Endothelial cell of umbilical vein (primary cell): ENCODE measurements around the gene CNTNAP4. TPM values are rescaled to one million over a fixed set of nuclear protein-coding genes. Genes with fewer than 3 reads are reported as not detected.

Source experiments
- BruUV-seq: library from RNA; stranded (reverse); fragments of 400-500 nt; replicated peaks from 2 replicates; lab custom pipeline; 2021; lab: Mats Ljungman, UMichigan
- CTCF ChIA-PET: fragments of 300-600, 350-600 bp; sonication (Branson Sonifier 250); formaldehyde crosslinking; loops from one replicate; lab custom pipeline; 2021; ENCODE audit warnings: antibody characterized with exemption, inconsistent platforms; lab: Charles Lee
- POLR2A ChIA-PET: fragments of 300-600, 350-600 bp; sonication (Branson Sonifier 250); formaldehyde crosslinking; loops from one replicate; lab custom pipeline; 2021; ENCODE audit warnings: antibody characterized with exemption, inconsistent platforms; lab: Charles Lee
- DNase-seq: peaks from one replicate; pipeline ENCODE4 v3.0.0-alpha.2; 2011; ENCODE audit warnings: low read depth, low spot score
- FAIRE-seq: peaks from 2 replicates; lab custom pipeline; 2011; peaks lifted over from hg19 to GRCh38; lab: Jason Lieb, UNC
- H2AFZ ChIP-seq: 2 replicates; pipeline ENCODE4 v1.6.0; 2012; ENCODE audit warnings: low read depth, low read length, control low read depth, inconsistent platforms
- H3K27ac ChIP-seq: 2 replicates; pipeline ENCODE4 v1.5.1; 2011; ENCODE audit warnings: low read depth, mild to moderate bottlenecking, control low read depth, low read length, moderate library complexity; ENCODE audit not compliant: insufficient read depth
- H3K27me3 ChIP-seq, 2 experiments: 2 replicates each; pipeline versions ENCODE4 v1.6.0 to v1.6.1; 2011; ENCODE audit warnings: low read length in 2 of 2, mixed read lengths in 1 of 2; ENCODE audit not compliant: control insufficient read depth in 2 of 2, insufficient read depth in 2 of 2
- H3K36me3 ChIP-seq, 2 experiments: 2 replicates in 1 of 2; 3 replicates in 1 of 2; pipeline ENCODE4 v1.5.1; 2011; ENCODE audit warnings: low read length in 2 of 2, mild to moderate bottlenecking in 1 of 2, moderate library complexity in 1 of 2; ENCODE audit not compliant: control insufficient read depth in 2 of 2, insufficient read depth in 2 of 2; ENCODE audit errors: extremely low read depth in 1 of 2
- H3K4me1 ChIP-seq: 3 replicates; pipeline ENCODE4 v1.5.1; 2011; ENCODE audit warnings: mild to moderate bottlenecking, low read length; ENCODE audit not compliant: control insufficient read depth, insufficient read depth; ENCODE audit errors: extremely low read depth
- H3K4me2 ChIP-seq: 2 replicates; pipeline ENCODE4 v1.6.1; 2011; ENCODE audit warnings: low read length, control low read depth, mixed read lengths; ENCODE audit not compliant: insufficient read depth
- H3K4me3 ChIP-seq, 3 experiments: fragments of 200-600 bp in 1 of 3; sonication (generic), shearing (Covaris generic) in 1 of 3; replicated peaks in 1 of 3; 2 replicates each; pipeline ENCODE4 v1.5.1; 2011 to 2016; ENCODE audit warnings: control low read depth in 3 of 3, low read length in 3 of 3, mild to moderate bottlenecking in 2 of 3, inconsistent platforms in 1 of 3, low read depth in 1 of 3, moderate library complexity in 1 of 3; ENCODE audit not compliant: insufficient read depth in 1 of 3
- H3K79me2 ChIP-seq: 2 replicates; pipeline ENCODE4 v1.6.0; 2012; ENCODE audit warnings: low read length, inconsistent platforms; ENCODE audit not compliant: control insufficient read depth, insufficient read depth
- H3K9ac ChIP-seq: replicated peaks from 2 replicates; pipeline ENCODE3; 2011; ENCODE audit warnings: low read length, control low read depth; ENCODE audit not compliant: insufficient read depth; ENCODE audit errors: extremely low read depth
- H3K9me1 ChIP-seq: replicated peaks from 3 replicates; pipeline ENCODE4 v1.6.0; 2011; ENCODE audit warnings: mild to moderate bottlenecking, low read length; ENCODE audit not compliant: control insufficient read depth, insufficient read depth; ENCODE audit errors: extremely low read depth
- H3K9me3 ChIP-seq: replicated peaks from 2 replicates; pipeline ENCODE4 v1.5.1; 2012; ENCODE audit warnings: low read length, inconsistent platforms; ENCODE audit not compliant: control insufficient read depth, insufficient read depth
- H4K20me1 ChIP-seq: replicated peaks from 2 replicates; pipeline ENCODE3; 2011; ENCODE audit warnings: mild to moderate bottlenecking, low read length; ENCODE audit not compliant: control insufficient read depth, insufficient read depth; ENCODE audit errors: extremely low read depth
- CTCF ChIP-seq, 2 donors: IDR thresholded peaks; 1 replicate in 1 of 2; 2 replicates in 1 of 2; pipeline ENCODE4 v1.5.1; 2011; ENCODE audit warnings: low read length in 2 of 2, mild to moderate bottlenecking in 2 of 2, moderate library complexity in 2 of 2, control low read depth in 1 of 2, inconsistent platforms in 1 of 2, low read depth in 1 of 2; ENCODE audit not compliant: insufficient read depth in 1 of 2; ENCODE audit errors: extremely low read depth in 1 of 2
- EZH2 ChIP-seq: IDR thresholded peaks from 2 replicates; pipeline ENCODE4 v1.6.1; 2012; ENCODE audit warnings: borderline replicate concordance, low read depth, mild to moderate bottlenecking, moderate library complexity, low read length, inconsistent platforms; ENCODE audit not compliant: severe bottlenecking
- FOS ChIP-seq: IDR thresholded peaks from 2 replicates; pipeline ENCODE4 v1.6.1; 2011; ENCODE audit warnings: mild to moderate bottlenecking, low read length, moderate library complexity, borderline replicate concordance; ENCODE audit not compliant: insufficient read depth
- GATA2 ChIP-seq: IDR thresholded peaks from 2 replicates; pipeline ENCODE4 v1.7.0; 2011; ENCODE audit warnings: low read depth, mild to moderate bottlenecking, moderate library complexity, mixed read lengths, low read length; ENCODE audit not compliant: insufficient read length, insufficient read depth
- JUN ChIP-seq: IDR thresholded peaks from 2 replicates; pipeline ENCODE4 v1.6.1; 2011; ENCODE audit warnings: borderline replicate concordance, low read depth; ENCODE audit not compliant: insufficient read length, insufficient read depth
- MAX ChIP-seq: IDR thresholded peaks from 2 replicates; pipeline ENCODE4 v1.6.1; 2011; ENCODE audit not compliant: insufficient read depth, insufficient read length
- MYC ChIP-seq: IDR thresholded peaks from one replicate; pipeline ENCODE4 v1.6.1; 2011; ENCODE audit warnings: mild to moderate bottlenecking, low read depth, low read length
- POLR2A ChIP-seq: IDR thresholded peaks from 2 replicates; pipeline ENCODE4 v1.6.1; 2012; ENCODE audit warnings: low read depth, mild to moderate bottlenecking, control low read depth, low read length
- POLR2AphosphoS5 ChIP-seq: IDR thresholded peaks from 2 replicates; pipeline ENCODE4 v1.6.1; 2012; ENCODE audit warnings: low read depth, mild to moderate bottlenecking, control low read depth, low read length, moderate library complexity; ENCODE audit not compliant: insufficient read depth
- dilution Hi-C: fragments of 300-500 bp; cut with MboI; formaldehyde crosslinking; loops from one replicate; pipeline ENCODE4 v1.15.0; 2019; ENCODE audit warnings: low sequenced_read_pairs; ENCODE audit not compliant: extremely low pct_ligation_motif_present
- intact Hi-C: fragments of 100-400 bp; cut with micrococcal nuclease; formaldehyde crosslinking; loops from one replicate; pipeline ENCODE4 v1.10.0; 2022
- polyA plus RNA-seq, 4 experiments: library from polyadenylated mRNA; depleted of rRNA in 3 of 4; stranded (reverse) in 3 of 4; unstranded in 1 of 4; fragments of >200 nt; gene quantifications; 2 replicates each; pipeline versions ENCODE4 v1.2.1 to v1.2.3, GENCODE V29; 2011 to 2012; ENCODE audit warnings: missing spikeins in 1 of 4
- total RNA-seq: library from RNA; stranded (reverse); gene quantifications from 2 replicates; pipeline ENCODE4 v1.2.3, GENCODE V29; 2021

CNTNAP4 gene
- total and polyA plus RNA-seq, 2 donors (not counting 3 experiments of a cell fraction or from before 2014, with no cell fraction given), result not detected

GRCh38 chr16:76466871-76467270, 189.7 kb downstream of the CNTNAP4 start:
- dilution Hi-C loops, result no loop called here
- Histone ChIP-seq H3K79me2 (no peaks in the 10 kb centered on the region), H3K9ac (no peak overlapping the region), H3K4me3 (no peak overlapping the region), H3K4me2 (no peak overlapping the region), H3K9me3 (no peaks in the 10 kb centered on the region), H3K4me1 (no peaks in the 10 kb centered on the region), H3K36me3 (no peaks in the 10 kb centered on the region), H2AFZ (no peak overlapping the region), H3K9me1 (no peaks in the 10 kb centered on the region), H3K27me3 (no peaks in the 10 kb centered on the region), H3K27ac (no peak overlapping the region), H4K20me1 (no peaks in the 10 kb centered on the region)
- FAIRE-seq (no peak), DNase-seq (no peak)
- ChIA-PET CTCF (no interaction called here), POLR2A (no interaction called here)
- intact Hi-C loops, result no loop called here
- no peak for TF ChIP-seq GATA2
- no peak for TF ChIP-seq CTCF (IDR thresholded peaks at IDR 0.05; ENCODE audit: extremely low read depth in 1 of 2, insufficient read depth in 1 of 2, low read depth in 1 of 2, low read length in 2 of 2)
- no peak for TF ChIP-seq JUN
- TF ChIP-seq EZH2, result no peak
- TF ChIP-seq POLR2A, result no peak
- no peak for TF ChIP-seq MAX
- no peak for TF ChIP-seq POLR2AphosphoS5
- TF ChIP-seq FOS, result no peak
- no peak for TF ChIP-seq MYC
- BruUV-seq, result no TSS peak
